Hepatocyte (in vitro differentiated cells): ENCODE results near the gene AIFM2. TPM values are rescaled to one million over a fixed set of nuclear protein-coding genes. Genes with fewer than 3 reads are reported as not detected.
"Not testable (repeated sequence)": the region's sequence is repeated elsewhere in the genome, so short reads cannot be mapped to it uniquely, and the experiment has no call there.

Experiments used
- DNase-seq: peaks from one replicate; pipeline ENCODE4 v3.0.0-alpha.2; 2016; ENCODE audit warnings: low spot score
- H2AFZ ChIP-seq: fragments of 200-600 bp; sonication (generic); 2 replicates; pipeline ENCODE4 v1.6.0; 2016; ENCODE audit warnings: antibody characterized with exemption, mild to moderate bottlenecking
- H3K27ac ChIP-seq: fragments of 200-600 bp; sonication (generic); 2 replicates; pipeline ENCODE4 v1.5.1; 2016; ENCODE audit warnings: mild to moderate bottlenecking
- H3K27me3 ChIP-seq: fragments of 200-600 bp; sonication (generic); 2 replicates; pipeline ENCODE4 v1.6.1; 2016
- H3K36me3 ChIP-seq: fragments of 200-600 bp; sonication (generic); replicated peaks from 2 replicates; pipeline ENCODE4 v1.5.1; 2016; ENCODE audit warnings: low read depth; ENCODE audit not compliant: insufficient read depth
- H3K4me1 ChIP-seq: fragments of 200-600 bp; sonication (generic); 2 replicates; pipeline ENCODE4 v1.5.1; 2016; ENCODE audit warnings: mild to moderate bottlenecking, moderate library complexity; ENCODE audit not compliant: insufficient read depth
- H3K4me2 ChIP-seq: fragments of 200-600 bp; sonication (generic); 2 replicates; pipeline ENCODE4 v1.6.0; 2016
- H3K4me3 ChIP-seq: fragments of 200-600 bp; sonication (generic); 2 replicates; pipeline ENCODE4 v1.5.1; 2016; ENCODE audit warnings: mild to moderate bottlenecking
- H3K79me2 ChIP-seq: fragments of 200-600 bp; sonication (generic); 2 replicates; pipeline ENCODE4 v1.6.0; 2017; ENCODE audit warnings: mild to moderate bottlenecking
- H3K9me2 ChIP-seq: fragments of 200-600 bp; sonication (generic); replicated peaks from 2 replicates; pipeline ENCODE4 v1.6.0; 2017; ENCODE audit warnings: mild to moderate bottlenecking; ENCODE audit not compliant: insufficient read depth
- H3K9me3 ChIP-seq: fragments of 200-600 bp; sonication (generic); 2 replicates; pipeline ENCODE4 v1.5.1; 2016; ENCODE audit warnings: low read depth, mild to moderate bottlenecking
- H4K20me1 ChIP-seq: fragments of 200-600 bp; sonication (generic); 2 replicates; pipeline ENCODE4 v1.6.0; 2016; ENCODE audit warnings: mild to moderate bottlenecking; ENCODE audit not compliant: insufficient read depth, poor library complexity, severe bottlenecking
- CTCF ChIP-seq: fragments of 200-600 bp; sonication (generic); IDR thresholded peaks from 2 replicates; pipeline ENCODE4 v1.5.1; 2016; ENCODE audit warnings: antibody characterized with exemption, mild to moderate bottlenecking; ENCODE audit not compliant: poor library complexity
- EZH2 ChIP-seq: fragments of 200-600 bp; sonication (generic); IDR thresholded peaks from 2 replicates; pipeline ENCODE4 v1.6.1; 2016; ENCODE audit warnings: antibody characterized with exemption, mild to moderate bottlenecking, borderline replicate concordance
- EZH2phosphoT487 ChIP-seq: fragments of 200-600 bp; sonication (generic); IDR thresholded peaks from one replicate; pipeline ENCODE4 v1.6.1; 2018; ENCODE audit warnings: antibody characterized with exemption, mild to moderate bottlenecking, low read depth, moderate library complexity; ENCODE audit not compliant: unreplicated experiment, severe bottlenecking
- WGBS: methylation state at CpG from one replicate; pipeline ENCODE4 v1.1.6; 2016; ENCODE audit warnings: low lambda C conversion rate; ENCODE audit errors: missing lambda C conversion rate; 5-methylcytosine and 5-hydroxymethylcytosine counted together
- polyA plus RNA-seq: library from polyadenylated mRNA; unstranded; fragments of >200 nt; fragmentation: Nextera tagmentation; extraction: Ambion mirVana; gene quantifications from 2 replicates; pipeline ENCODE4 v1.2.1, GENCODE V29; 2016
- total RNA-seq: library from RNA; depleted of rRNA; stranded (reverse); fragments of >200 nt; gene quantifications from 2 replicates; pipeline ENCODE4 v1.2.3, GENCODE V29; 2014

AIFM2 gene
- total RNA-seq (7.9 and 8.6 TPM in 2 replicates), polyA plus RNA-seq (11.8 and 16.1 TPM in 2 replicates)

DNA sequence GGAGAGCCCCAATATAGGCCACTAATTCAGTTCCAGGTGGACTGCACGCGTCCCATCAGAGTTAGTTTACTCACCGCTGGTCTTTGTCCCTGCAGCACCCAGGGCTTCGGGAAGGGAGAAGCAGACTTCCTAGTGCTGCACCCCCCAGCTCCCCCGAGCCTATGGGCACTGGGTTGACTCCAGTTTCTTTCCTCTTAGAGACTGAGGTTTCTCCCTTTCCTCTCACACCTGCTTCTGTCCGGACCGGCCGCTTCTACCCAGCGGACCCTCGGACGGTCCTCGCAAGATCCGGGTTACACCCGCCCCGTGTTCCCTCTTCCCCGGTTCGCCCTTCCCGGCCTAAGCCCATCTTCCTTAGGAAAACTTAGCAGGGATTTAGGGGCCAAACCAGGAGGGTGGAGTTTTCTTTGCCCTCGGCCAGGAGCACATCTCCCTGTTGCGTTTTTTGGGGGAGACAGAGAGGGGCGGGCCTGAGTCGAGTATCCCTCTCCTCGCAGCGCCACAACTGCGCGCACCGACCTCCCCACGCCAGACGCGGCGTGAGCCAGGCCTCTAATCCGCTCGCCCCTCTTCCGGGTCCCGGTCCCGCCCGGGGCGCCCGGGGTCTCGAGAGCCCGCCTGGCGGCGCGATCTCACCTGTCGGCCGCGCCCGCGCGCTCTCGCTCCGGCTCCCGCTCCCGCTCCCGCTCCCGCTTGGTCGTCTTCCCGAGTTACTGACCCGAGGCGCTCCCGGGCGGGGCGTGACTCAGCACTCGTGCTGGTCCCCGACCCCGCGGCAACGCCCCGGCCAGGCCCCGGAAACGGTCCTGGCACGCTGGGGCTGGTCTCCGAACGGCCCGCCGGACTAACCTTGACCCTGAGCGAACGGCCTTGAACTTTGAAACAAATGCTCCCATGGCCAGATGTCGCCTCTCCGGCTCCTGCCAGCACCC is at the start of gene AIFM2:
Gene AIFM2, minus strand, starts transcription at position 728 of the 932 bp plus-strand sequence. CDS start 8,741 bp downstream, outside the sequence.
- peak within 1 kb of the TSS; percentile 75 for H3K4me3 ChIP-seq
- peak; percentile 94 for DNase-seq
- H2AFZ ChIP-seq: peak within 1 kb of the TSS; percentile 88

DNA sequence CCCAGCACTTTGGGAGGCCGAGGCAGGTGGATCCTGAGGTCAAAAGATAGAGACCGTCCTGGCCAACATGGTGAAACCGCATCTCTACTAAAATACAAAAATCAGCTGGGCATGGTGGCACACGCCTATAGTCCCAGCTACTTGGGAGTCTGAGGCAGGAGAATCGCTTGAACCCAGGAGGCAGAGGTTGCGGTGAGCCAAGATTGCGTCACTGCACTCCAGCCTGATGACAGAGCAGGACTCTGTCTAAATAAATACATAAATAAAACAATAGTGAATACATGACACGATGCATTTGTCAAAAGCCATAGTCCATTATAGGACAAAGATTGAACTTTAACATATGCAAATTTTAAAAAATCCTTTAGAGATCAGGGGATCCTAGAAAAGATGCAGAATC is 46.6 kb upstream of the AIFM2 start:
- H3K9me3 ChIP-seq, H3K36me3 ChIP-seq, H4K20me1 ChIP-seq, H3K79me2 ChIP-seq, H3K4me2 ChIP-seq, H2AFZ ChIP-seq, H3K4me1 ChIP-seq, H3K27ac ChIP-seq, H3K4me3 ChIP-seq, H3K9me2 ChIP-seq, H3K27me3 ChIP-seq, DNase-seq: not testable (repeated sequence)
- WGBS: 95% methylated on average over 8 of the region's 8 CpGs

More for the DNA sequence above, at the start of gene AIFM2:
- TF ChIP-seq CTCF (peak; percentile 10), EZH2 (no peak), EZH2phosphoT487 (no peak)
- H3K27ac ChIP-seq: peak within 1 kb of the TSS; percentile 91
- no peaks in the 10 kb centered on the region for H3K27me3 ChIP-seq
- H3K9me2 ChIP-seq: no peaks in the 10 kb centered on the region
- no peaks in the 10 kb centered on the region for H3K36me3 ChIP-seq
- H3K9me3 ChIP-seq: no peaks in the 10 kb centered on the region
- peaks cover 5% of the 10 kb centered on the region for H3K79me2 ChIP-seq
- H3K4me1 ChIP-seq: peaks cover 9% of the 10 kb centered on the region
- no peaks in the 10 kb centered on the region for H4K20me1 ChIP-seq
- 12% methylated on average over 65 of the region's 80 CpGs for WGBS
- peak within 1 kb of the TSS; percentile 92 for H3K4me2 ChIP-seq

DNA sequence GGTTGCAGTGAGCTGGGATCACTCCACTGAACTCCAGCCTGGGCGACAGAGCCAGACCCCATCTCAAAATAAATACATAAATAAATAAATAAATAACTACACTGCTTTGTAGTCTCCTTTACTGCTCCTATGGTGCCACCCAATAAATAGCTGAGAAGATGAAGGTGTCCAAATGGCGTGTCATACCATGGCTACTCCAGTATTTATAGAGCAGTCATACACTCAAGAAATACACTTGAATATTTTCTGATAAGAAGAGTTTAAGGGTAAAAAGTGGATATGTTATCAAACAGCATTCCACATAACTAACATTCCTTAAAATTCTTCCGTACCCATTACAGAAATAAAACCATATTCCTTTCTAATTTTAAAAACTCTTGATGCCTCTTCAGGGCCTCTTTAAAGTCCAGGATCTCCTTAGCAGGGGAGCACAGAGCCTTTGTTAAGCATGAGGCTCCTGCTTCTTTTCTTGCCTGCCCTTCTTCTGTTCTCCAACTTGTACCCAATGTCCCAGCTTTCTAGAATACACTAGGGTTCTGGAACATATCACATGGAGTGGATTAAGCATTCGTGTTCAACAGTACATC is 45.6 kb upstream of the AIFM2 start:
- H3K79me2 ChIP-seq: no peaks in the 10 kb centered on the region
- no peaks in the 10 kb centered on the region for H3K9me3 ChIP-seq
- H3K4me3 ChIP-seq: no peak overlapping the region
- TF ChIP-seq CTCF (no peak), EZH2phosphoT487 (no peak), EZH2 (no peak)
- no peaks in the 10 kb centered on the region for H4K20me1 ChIP-seq
- no peaks in the 10 kb centered on the region for H3K27me3 ChIP-seq
- no peak overlapping the region for H2AFZ ChIP-seq
- no peak for DNase-seq
- no peaks in the 10 kb centered on the region for H3K4me1 ChIP-seq
- H3K36me3 ChIP-seq: no peaks in the 10 kb centered on the region
- WGBS: 72% methylated on average over 4 of the region's 4 CpGs
- H3K27ac ChIP-seq: no peak overlapping the region
- no peaks in the 10 kb centered on the region for H3K9me2 ChIP-seq
- H3K4me2 ChIP-seq: no peak overlapping the region

DNA sequence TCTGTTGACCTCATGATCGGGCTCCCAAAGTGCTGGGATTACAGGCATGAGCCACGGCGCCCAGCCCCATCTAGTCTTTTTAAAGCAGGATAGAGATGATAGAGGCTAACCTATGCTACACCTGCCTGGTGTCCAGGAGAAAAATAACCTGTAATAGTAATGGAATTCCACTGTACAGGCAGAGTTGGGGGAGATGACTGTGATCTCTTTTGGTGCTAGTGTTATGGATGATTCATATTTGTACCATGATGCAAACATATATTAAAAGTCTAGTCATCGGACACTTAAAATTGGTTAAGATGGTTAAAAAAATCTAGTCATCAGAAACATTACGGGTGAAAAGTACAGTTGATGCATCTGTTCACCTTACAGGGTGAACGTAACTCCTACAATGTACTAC is 43.8 kb upstream of the AIFM2 start:
- H3K79me2 ChIP-seq: no peaks in the 10 kb centered on the region
- no peak overlapping the region for H3K27ac ChIP-seq
- H3K4me1 ChIP-seq: no peaks in the 10 kb centered on the region
- H3K4me2 ChIP-seq: no peak overlapping the region
- no peaks in the 10 kb centered on the region for H4K20me1 ChIP-seq
- WGBS: 92% methylated on average over 6 of the region's 6 CpGs
- no peaks in the 10 kb centered on the region for H3K9me2 ChIP-seq
- no peak for DNase-seq
- no peaks in the 10 kb centered on the region for H3K27me3 ChIP-seq
- TF ChIP-seq EZH2phosphoT487: no peak
- no peak overlapping the region for H2AFZ ChIP-seq
- H3K4me3 ChIP-seq: no peak overlapping the region
- H3K9me3 ChIP-seq: no peaks in the 10 kb centered on the region
- no peaks in the 10 kb centered on the region for H3K36me3 ChIP-seq
